Measurements from ENCODE around the gene TFCP2. TPM values are rescaled to one million over a fixed set of nuclear protein-coding genes. Genes with fewer than 3 reads are reported as not detected.

The TFCP2 gene
- total RNA-seq, 1 donor from 2014 or later, result 3.0 TPM

- Histone ChIP-seq H3K36me3 (peaks cover 14 to 26% of the 10 kb centered on the region in 2 donors), H3K4me1 (peaks cover 8 to 17% of the 10 kb centered on the region in 2 donors), H3K27ac (no peak overlapping the region), H3K4me3 (peak overlapping the region; percentile 93 to 95), H3K27me3 (no peaks in the 10 kb centered on the region), H3K9me3 (no peaks in the 10 kb centered on the region)
- no peak for DNase-seq (ENCODE audit: low spot score in 2 of 2)
- TF ChIP-seq CTCF (IDR thresholded peaks at IDR 0.05), result no peak
- intact Hi-C loops (cut with DNase I), result loop anchor here (2.0 to 5.0 kb wide), 3 partner anchors 123 to 293 kb away; partner anchors contain the start of genes DAZAP2 and TFCP2
Observed at GRCh38 chr12:51049525-51049924, 123.4 kb downstream of the TFCP2 start.

GRCh38 chr12:51048661-51049251 is 124.2 kb downstream of the TFCP2 start:
- no peak for TF ChIP-seq CTCF (IDR thresholded peaks at IDR 0.05)
- Histone ChIP-seq H3K36me3 (peaks cover 6 to 18% of the 10 kb centered on the region in 2 donors), H3K27me3 (no peaks in the 10 kb centered on the region), H3K4me3 (peak overlapping the region; percentile 93 to 95), H3K27ac (peak overlapping the region; percentile 94 to 95), H3K9me3 (no peaks in the 10 kb centered on the region), H3K4me1 (peaks cover 8 to 17% of the 10 kb centered on the region in 2 donors)
- intact Hi-C loops (cut with DNase I), result loop anchor here (1.0 to 5.0 kb wide), 5 partner anchors 22 to 294 kb away; partner anchors contain the start of genes CSRNP2, DAZAP2, SLC11A2 and TFCP2
- DNase-seq (ENCODE audit: low spot score in 2 of 2), result no peak

GRCh38 chr12:51047655-51048540 is 125.0 kb downstream of the TFCP2 start, which contains the start of gene LETMD1:
Gene LETMD1 (plus strand): TSS chr12:51048327. CDS start chr12:51048357, 30 bp downstream.
- Histone ChIP-seq H3K27ac (peak within 1 kb of the TSS; percentile 94 to 95), H3K36me3 (peaks cover 5 to 12% of the 10 kb centered on the region in 2 donors), H3K4me1 (peaks cover 8 to 17% of the 10 kb centered on the region in 2 donors), H3K27me3 (no peaks in the 10 kb centered on the region), H3K9me3 (no peaks in the 10 kb centered on the region), H3K4me3 (peak within 1 kb of the TSS; percentile 93 to 95)
- DNase-seq (ENCODE audit: low spot score in 2 of 2), result peak; percentile 87 to 97
- TF ChIP-seq CTCF (IDR thresholded peaks at IDR 0.05), result peak; percentile 85 to 93 (median 91)
- intact Hi-C loops (cut with DNase I), result loop anchor here (1.0 to 5.0 kb wide), 5 partner anchors 22 to 294 kb away; partner anchors contain the start of genes CSRNP2, DAZAP2, SLC11A2 and TFCP2

Other genes with a start within 250 kb of the TFCP2 start
- gene HIGD1C, start 220.6 kb downstream of the TFCP2 start, total RNA-seq, result not detected
- gene SLC11A2, start 146.8 kb downstream of the TFCP2 start, total RNA-seq, result 21.5 TPM
- 8.6 TPM for gene LETMD1, start 124.8 kb downstream of the TFCP2 start, total RNA-seq
- gene CSRNP2, start 89.5 kb downstream of the TFCP2 start, total RNA-seq, result 13.6 TPM
- gene POU6F1, start 44.9 kb upstream of the TFCP2 start, total RNA-seq, result 24.7 TPM
- gene DAZAP2, start 65.7 kb upstream of the TFCP2 start, total RNA-seq, result 212 TPM
- 27.4 TPM for gene SMAGP, start 97.3 kb upstream of the TFCP2 start, total RNA-seq
- gene BIN2, start 151.0 kb upstream of the TFCP2 start, total RNA-seq, result 4.2 TPM
- not detected for gene CELA1, start 173.5 kb upstream of the TFCP2 start, total RNA-seq
- 67.2 TPM for gene GALNT6, start 218.3 kb upstream of the TFCP2 start, total RNA-seq